GM21723 (cell line): ENCODE measurements around the gene GDI1.

Experiments
- ATAC-seq: cut with Tn5 transposase; IDR thresholded peaks from one replicate; pipeline ENCODE4 v1.9.1; 2021; ENCODE audit warnings: mild to moderate bottlenecking, moderate library complexity; ENCODE audit not compliant: unreplicated experiment

Gene GDI1

DNA sequence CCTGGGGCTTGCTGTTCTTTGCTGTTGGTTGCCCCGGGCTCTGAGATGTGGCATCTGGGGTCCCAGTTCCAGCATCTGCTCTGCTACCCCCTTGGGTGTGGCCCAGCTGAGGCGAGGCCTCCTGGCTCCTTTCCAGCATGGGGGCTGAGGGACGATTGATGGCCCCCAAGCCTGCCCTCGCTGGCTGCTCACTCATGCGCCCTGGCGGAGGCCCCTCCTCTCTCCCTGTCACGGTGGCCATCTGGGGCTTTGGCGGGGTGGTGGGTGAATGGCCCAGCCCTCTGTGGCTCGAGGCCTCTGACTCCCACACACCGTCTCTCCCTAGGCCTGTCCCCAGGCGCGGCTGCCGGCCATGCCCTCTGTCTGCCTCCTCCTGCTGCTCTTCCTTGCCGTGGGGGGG, 22.9 kb downstream of the GDI1 start:
- no peak for ATAC-seq

DNA sequence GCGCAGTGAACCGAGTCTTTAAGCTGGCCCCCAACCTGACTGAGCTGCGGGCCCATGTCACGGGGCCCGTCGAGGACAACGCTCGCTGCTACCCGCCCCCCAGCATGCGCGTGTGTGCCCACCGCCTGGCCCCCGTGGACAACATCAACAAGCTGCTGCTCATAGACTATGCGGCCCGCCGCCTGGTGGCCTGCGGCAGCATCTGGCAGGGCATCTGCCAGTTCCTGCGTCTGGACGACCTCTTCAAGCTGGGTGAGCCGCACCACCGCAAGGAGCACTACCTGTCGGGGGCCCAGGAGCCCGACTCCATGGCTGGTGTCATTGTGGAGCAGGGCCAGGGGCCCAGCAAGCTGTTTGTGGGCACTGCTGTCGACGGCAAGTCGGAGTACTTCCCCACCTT, 23.4 kb downstream of the GDI1 start:
- ATAC-seq, result no peak

DNA sequence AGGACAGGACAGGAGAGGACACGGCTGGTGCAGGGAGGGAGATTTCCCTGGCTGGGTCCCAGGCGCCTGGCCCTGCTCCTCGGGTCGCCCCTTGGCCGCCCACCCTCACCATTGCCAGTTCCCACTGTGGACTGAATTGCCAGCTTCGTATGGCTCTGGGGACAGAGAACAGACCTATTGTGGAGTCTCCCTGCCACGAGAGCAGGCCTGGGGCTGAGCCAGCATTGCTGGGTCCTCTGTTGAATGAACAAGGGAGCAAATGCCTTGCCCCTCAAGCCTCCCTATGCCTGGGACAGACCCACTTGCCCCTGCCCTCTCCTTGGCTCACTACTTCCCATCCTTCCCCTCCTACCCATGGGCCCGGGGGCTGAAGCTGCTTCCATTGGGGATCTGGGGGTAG, 25.4 kb downstream of the GDI1 start:
- ATAC-seq, result no peak

DNA sequence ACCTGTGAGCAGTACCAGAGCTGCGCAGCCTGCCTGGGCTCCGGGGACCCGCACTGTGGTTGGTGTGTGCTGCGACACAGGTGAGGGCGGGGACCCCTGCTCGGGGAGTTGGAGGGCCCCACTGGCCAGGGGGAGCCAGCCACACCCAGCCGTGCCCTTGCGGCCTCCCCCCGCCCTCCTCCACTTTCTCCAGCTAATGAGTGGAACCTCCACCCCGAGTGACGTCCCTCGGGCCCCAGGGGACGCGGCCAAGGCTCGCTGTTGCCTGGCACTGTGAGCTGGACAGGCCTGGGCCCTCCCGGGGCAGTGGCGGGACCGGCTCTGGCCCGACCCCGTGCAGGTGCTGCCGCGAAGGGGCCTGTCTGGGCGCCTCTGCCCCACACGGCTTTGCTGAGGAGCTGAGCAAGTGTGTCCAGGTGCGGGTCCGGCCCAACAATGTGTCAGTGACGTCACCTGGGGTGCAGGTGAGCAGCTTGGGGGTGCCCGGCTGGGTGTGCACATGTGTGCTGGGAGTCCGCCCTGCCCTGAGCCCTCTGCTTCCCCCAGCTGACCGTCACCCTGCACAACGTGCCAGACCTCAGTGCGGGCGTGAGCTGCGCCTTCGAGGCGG, 26.8 kb downstream of the GDI1 start:
- no peak for ATAC-seq

DNA sequence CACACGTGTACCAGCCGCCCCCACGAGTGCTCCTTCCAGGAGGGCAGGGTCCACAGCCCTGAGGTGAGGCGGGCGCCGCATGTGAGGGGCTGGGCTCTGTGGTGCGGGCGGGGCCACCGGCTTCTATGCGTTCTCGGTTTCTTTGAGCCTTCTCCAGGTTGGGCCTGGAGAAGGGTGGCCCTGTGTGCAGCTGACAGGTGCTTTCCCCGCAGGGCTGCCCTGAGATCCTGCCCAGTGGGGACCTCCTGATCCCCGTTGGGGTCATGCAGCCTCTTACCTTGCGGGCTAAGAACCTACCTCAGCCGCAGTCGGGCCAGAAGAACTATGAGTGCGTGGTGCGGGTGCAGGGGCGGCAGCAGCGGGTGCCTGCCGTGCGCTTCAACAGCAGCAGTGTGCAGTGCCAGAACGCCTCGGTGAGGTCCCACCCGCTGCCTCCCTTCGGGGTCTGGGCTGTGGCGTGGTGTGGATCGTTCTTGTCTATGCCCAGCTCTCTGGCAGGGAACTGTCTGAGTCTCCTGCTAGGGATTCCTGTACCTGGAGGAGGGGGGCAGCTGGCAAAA, 27.9 kb downstream of the GDI1 start:
- ATAC-seq, result no peak

DNA sequence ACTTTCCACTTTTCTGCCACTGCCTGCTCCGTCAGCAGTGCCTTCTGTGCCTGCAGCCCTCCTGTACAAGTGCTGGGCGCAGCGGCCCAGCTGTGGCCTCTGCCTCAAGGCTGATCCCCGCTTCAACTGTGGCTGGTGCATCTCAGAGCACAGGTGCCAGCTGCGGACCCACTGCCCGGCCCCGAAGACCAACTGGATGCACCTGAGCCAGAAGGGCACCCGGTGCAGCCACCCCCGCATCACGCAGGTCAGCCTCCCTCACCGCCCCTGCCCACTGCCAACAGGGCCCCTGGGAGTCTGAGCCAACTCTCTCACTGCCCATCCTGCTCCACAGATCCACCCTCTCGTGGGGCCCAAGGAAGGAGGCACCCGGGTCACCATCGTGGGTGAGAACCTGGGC, 28.6 kb downstream of the GDI1 start:
- no peak for ATAC-seq

DNA sequence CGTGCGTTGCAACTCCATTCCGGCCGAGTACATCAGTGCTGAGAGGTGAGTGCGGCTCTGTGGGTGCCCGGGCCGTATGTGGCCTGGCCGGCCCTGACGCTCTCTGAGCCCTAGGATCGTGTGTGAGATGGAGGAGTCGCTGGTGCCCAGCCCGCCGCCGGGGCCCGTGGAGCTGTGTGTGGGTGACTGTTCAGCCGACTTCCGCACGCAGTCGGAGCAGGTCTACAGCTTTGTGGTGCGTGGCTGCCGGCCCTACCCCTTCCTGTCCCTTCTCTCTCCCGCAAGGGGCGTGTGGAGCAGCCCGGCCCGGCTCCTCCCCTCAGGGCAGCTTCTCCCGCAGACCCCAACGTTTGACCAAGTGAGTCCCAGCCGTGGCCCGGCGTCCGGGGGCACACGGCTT, 29.1 kb downstream of the GDI1 start:
- no peak for ATAC-seq

DNA sequence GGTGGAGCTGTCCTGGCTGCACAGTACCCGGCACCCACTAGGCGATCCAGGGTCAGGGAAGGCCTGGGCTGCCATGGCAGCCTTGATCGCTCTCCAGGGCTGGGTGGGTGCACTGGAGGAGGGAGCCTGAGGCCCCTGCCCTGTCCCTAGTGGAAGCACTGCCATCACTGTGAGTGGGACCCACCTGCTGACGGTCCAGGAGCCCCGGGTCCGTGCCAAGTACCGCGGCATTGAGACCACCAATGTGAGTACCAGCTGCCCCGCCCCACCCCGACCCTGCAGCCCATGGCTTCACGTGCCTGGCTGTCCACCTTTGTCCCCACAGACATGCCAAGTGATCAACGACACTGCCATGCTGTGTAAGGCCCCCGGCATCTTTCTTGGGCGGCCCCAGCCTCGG, 30.0 kb downstream of the GDI1 start:
- ATAC-seq, result no peak

DNA sequence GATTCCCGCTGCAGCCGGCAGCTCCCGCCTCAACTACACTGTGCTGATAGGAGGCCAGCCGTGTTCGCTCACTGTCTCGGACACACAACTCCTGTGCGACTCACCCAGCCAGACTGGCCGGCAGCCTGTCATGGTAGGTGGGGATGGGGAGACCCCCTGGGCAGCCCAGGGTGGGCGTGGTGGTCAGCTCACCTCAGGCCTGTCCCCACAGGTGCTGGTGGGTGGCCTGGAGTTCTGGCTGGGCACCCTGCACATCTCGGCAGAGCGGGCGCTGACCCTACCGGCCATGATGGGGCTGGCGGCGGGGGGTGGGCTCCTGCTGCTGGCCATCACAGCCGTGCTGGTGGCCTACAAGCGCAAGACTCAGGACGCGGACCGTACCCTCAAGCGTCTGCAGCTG, 30.6 kb downstream of the GDI1 start:
- ATAC-seq, result no peak

DNA sequence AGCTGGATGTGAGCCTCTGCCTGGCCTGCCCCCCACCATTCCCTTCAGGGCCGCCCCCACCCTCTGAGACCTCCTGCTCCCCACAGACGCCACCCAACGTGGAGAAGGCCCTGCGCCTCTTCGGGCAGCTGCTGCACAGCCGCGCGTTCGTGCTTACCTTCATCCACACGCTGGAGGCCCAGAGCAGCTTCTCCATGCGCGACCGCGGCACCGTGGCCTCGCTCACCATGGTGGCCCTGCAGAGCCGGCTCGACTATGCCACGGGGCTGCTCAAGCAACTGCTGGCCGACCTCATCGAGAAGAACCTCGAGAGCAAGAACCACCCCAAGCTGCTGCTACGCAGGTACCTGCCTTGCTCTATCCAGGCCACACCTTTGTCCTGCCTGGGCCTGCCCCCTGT, 31.3 kb downstream of the GDI1 start:
- no peak for ATAC-seq

DNA sequence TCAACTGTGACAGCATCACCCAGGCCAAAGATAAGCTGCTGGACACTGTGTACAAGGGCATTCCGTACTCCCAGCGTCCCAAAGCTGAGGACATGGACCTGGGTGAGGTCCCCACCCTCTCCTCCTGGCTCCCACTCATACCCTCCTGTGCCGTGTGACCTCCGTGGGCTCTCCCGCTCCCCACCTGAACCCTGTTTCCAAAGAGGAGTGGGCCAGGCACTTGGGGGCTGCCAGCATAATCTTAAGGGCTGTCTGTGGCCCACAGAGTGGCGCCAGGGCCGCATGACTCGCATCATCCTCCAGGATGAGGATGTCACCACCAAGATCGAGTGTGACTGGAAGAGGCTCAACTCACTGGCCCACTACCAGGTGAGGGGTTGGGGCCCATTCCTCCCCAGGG, 32.2 kb downstream of the GDI1 start:
- no peak for ATAC-seq

DNA sequence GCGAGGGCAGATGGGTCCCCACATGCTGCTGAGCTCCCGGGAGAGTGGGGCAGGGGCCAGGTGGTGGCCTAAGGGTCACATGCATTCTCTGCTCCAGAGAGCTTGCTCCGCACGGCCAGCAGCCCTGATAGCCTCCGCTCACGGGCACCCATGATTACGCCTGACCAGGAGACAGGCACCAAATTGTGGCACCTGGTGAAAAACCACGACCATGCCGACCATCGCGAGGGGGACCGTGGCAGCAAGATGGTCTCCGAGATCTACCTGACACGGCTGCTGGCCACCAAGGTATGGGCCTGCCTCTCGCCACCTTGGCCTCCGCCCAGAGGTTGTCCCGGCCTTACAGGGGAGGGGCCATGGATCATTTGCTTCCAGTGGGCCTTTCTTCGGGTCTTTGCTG, 32.9 kb downstream of the GDI1 start:
- no peak for ATAC-seq

DNA sequence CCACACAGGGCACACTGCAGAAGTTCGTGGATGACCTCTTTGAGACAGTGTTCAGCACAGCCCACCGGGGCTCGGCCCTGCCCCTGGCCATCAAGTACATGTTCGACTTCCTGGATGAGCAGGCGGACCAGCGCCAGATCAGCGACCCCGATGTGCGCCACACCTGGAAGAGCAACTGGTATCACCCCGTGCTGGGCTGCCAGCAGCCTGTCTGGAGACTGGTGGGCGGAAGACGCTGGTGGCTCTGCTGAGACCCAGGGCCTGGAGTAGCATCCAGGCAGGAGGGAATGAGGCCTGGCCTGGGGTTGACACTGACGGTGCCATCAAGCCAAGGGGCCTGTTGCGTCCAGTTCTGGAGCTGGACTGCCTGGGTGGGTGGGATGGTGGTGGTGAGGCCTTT, 33.5 kb downstream of the GDI1 start:
- ATAC-seq, result no peak

DNA sequence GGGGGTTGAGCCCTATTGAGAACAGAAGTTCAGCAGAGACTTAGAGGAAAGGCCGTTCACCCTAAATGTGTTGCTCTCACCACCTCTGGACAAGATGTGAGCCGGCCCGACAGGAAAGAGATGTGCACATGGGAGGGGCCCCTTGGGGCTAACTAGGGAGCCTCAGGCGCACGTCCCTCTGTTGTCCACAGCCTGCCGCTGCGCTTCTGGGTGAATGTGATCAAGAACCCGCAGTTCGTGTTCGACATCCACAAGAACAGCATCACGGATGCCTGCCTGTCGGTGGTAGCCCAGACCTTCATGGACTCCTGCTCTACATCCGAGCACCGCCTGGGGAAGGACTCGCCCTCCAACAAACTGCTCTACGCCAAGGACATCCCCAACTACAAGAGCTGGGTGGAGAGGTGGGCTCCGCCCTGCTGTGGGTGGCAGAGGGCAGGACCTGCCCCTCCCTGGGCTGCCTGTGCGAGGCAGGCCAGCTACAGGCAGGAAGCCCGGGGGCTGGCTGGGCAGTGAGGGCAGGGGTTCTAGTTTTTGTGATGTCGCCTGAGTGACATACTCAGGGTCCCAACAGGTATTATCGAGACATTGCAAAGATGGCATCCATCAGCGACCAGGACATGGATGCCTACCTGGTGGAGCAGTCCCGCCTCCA, 34.1 kb downstream of the GDI1 start:
- no peak for ATAC-seq

DNA sequence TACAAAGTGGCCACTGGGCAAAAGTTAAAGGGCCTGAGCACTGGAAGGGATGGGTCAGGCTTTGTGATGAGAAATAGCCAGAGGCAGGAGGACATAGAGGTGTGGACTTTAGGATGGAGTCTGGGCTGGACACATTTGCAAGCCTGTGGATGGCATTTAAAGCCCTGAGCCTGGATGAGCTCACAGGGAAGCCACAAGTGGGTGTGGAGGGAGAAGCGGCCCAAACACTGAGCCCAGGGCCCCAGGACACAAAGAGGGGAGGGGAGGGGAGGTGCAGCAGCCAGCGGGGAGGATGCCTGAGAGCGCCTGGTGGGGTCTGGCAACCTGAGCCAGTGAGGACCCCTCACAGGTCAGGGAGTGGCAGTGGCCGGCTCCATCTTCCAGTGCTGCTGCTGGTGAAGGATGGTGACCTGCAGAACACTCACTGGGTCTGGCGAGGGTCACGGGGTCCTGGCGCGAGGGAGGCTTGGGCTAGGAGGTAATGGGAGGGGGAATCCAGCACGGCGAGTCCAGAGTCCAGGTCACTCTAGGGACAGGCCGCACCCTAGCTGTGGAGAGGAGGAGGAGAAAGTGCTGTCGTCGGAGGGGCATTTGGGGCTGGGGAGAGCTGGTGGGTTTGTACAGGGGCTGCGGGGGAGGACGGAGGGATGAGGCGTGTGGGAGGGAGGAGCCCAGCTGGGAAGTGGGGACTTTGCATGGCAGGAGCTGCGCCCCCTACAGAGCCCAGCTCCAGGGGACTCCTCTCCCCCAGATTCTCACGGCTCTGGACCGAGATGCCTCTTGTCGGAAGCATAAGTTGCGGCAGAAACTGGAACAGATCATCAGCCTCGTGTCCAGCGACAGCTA, 35.1 kb downstream of the GDI1 start:
- no peak for ATAC-seq

DNA sequence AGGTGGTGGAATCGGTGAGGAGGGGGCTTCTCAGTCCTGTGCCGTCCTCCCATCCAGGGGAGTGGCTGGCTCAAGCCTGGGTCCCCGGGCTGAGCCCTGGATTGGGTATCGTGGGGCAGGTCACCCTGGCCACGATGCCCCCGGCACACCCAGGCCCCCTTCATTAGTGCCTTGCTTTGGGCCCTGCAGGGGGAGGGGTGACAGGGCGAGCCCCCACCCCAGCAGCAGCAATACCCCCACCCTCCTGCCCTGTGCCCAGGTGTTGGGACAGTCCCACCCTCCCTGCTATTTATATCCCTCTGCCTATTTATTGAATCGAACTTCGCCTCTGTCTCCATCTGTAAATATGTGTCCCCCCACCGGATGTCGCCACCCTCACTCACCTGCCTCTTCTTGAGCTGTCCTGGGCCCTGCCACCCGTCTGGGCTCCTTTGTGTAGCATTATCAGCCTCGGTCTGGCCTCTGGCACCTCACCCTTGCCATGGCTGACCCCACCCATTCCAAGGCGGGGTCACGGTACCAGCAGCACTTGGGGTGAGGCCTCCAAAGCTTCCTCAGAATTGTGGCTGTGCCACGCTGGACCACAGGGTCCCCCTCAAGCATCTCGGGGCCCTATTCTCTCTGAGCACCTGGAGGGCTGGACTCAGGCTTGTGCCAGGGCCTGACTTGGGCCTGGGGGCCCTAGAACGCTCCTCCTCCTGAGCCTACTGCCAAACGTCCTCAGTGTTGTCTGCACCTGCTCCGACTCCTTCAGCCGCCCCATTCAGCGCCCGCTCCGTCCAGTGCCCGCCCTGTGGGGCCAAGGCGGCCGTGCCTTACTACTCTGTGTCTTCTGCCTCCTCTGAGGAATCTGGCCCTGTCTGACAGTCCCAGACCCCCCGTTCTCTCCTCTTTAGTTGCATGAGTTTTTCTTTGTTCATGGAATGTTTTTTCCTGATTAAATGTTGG, 36.0 kb downstream of the GDI1 start:
- no peak for ATAC-seq

DNA sequence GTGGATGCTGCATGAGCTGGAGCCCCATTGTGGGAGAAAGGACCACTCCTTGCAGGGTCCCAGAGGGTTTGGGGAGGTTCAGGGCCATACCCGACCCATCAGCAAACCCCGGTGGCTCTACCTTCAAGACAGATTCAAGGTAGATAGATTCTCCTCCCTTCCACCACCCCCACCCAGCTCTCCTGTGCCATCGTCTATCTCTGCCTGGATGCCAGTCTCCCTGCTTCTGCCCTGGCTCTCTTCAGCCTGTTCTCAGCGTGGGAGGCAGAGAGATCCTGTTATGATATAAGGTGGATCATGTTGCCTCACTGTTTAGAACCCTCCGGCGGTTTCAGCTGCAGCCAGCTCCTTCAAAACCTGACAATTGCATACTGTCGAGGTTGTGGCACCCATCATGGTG, 36.7 kb downstream of the GDI1 start:
- no peak for ATAC-seq

DNA sequence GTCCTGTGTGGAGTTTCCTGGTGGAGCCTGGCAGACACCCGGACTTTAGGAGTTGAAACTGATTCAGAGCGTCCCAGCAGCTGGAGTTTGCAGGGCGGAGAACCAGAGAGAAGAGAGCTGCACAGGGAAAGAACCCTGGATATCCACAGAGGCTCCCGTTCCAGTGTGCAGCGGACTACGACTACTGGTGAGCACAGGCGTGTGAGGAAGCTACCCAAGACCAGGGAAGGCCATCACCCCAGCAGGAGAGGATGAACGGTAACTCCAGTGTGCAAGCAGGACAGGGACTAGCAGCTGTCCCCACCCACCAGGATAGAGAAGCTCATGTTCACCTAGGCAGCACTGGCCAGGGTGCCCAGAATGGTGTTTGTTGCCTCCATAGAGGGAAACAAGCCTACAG, 39.9 kb downstream of the GDI1 start:
- ATAC-seq, result no peak

DNA sequence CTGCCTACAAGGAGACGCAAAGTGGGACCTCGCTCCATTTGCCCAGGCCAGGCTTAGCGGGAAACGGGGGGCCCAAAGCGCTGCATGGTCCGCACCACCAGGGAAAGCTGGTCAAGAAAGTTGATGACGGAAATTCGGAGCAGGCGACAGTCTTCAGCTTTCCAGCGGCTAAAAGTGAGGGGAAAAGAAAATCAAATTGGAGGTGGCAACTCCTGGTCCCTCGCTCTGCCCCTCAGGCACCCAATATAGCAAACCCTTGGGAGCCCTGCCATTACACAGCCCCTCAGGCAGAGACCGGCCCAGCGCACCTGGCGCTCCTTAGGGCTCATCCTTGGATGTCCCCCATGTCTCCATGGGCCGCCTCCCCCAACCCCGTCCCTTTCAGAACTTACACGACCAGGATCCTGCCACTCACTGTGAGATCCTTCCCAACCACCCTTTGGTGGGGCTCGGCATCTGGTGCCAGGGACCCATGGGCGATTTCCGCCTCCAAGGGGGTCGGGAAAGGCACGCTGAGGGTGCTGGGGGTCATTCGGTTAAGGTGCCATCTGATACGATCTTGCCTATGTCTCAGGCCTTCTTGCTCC, 41.0 kb downstream of the GDI1 start:
- ATAC-seq, result no peak
